Right lobe of liver (tissue), 6 donors: ENCODE results near the gene DNAH17. TPM values are rescaled to one million over a fixed set of nuclear protein-coding genes. Genes with fewer than 3 reads are reported as not detected.
A peak's percentile ranks its signal among the peaks of the same experiment; 100 is the strongest.

Source experiments
- ATAC-seq, 4 donors: fragments of 200-7000 bp; cut with Tn5 transposase; one replicate each; pipeline ENCODE4 v1.9.1; 2020; ENCODE audit warnings: mild to moderate bottlenecking in 4 of 4, moderate library complexity in 4 of 4
- DNase-seq, 3 donors: peaks; one replicate each; pipeline ENCODE4 v3.0.0-alpha.2; 2020
- H3K27ac ChIP-seq, 3 donors: fragments of 200-600 bp; one replicate each; pipeline ENCODE4 v1.8.0; 2022
- H3K27me3 ChIP-seq, 2 donors: fragments of 200-600 bp; one replicate each; pipeline ENCODE4 v1.8.0; 2022
- H3K36me3 ChIP-seq, 4 donors: fragments of 200-600 bp; sonication (generic) in 1 of 4; one replicate each; pipeline versions ENCODE4 v1.5.1 to v1.8.0; 2017 to 2022; ENCODE audit warnings: control low read depth in 1 of 4
- H3K4me1 ChIP-seq, 4 donors: fragments of 200-600 bp; sonication (generic) in 1 of 4; one replicate each; pipeline versions ENCODE4 v1.5.1 to v1.8.0; 2017 to 2022; ENCODE audit warnings: control low read depth in 1 of 4
- H3K4me3 ChIP-seq, 3 donors: fragments of 200-600 bp; one replicate each; pipeline ENCODE4 v1.8.0; 2022
- H3K9me3 ChIP-seq, 4 donors: fragments of 200-600 bp; sonication (generic) in 1 of 4; one replicate each; pipeline versions ENCODE4 v1.5.1 to v1.8.0; 2017 to 2022; ENCODE audit warnings: control low read depth in 1 of 4
- POLR2A ChIP-seq: fragments of 450-650 bp; IDR thresholded peaks from one replicate; pipeline ENCODE4 v1.6.1; 2017; ENCODE audit warnings: antibody characterized with exemption, mild to moderate bottlenecking
- WGBS: methylation state at CpG from one replicate; pipeline ENCODE4 v1.1.6; 2018; ENCODE audit warnings: low coverage, low lambda C conversion rate; ENCODE audit not compliant: insufficient coverage; ENCODE audit errors: missing lambda C conversion rate; 5-methylcytosine and 5-hydroxymethylcytosine counted together
- intact Hi-C, 2 donors: fragments of 100-400 bp; cut with DNase I; formaldehyde crosslinking; loops; one replicate each; pipeline versions ENCODE4 v1.11.2 to v1.14.1; 2022
- total RNA-seq, 6 experiments: library from RNA; depleted of rRNA in 2 of 6; stranded (reverse); fragments of >200 nt in 2 of 6; fragmentation: NEBNext Ultra II Directional in 3 of 6; extraction: Animal tissue kit (Norgen Biotek cat#: 25700) in 3 of 6; gene quantifications; one replicate each; pipeline versions ENCODE4 v1.1.0 to v1.2.4, GENCODE V29; 2016 to 2023
- TF ChIP-seq, protein P1 (sequence below), 4 donors: fragments of 200-600 bp in 3 of 4; fragments of 450-650 bp in 1 of 4; IDR thresholded peaks; one replicate each; pipeline versions ENCODE4 v1.5.1 to v1.8.0; 2016 to 2022; ENCODE audit warnings: antibody characterized with exemption in 4 of 4, mild to moderate bottlenecking in 2 of 4
- donor health status: DM: no; HTN: yes; CAD: no.
- donor health status: DM: no; HTN: no; CAD: no.
- donor health status: DM: no; HTN: no; CAD: no.
- donor health status: DM: no; HTN: yes; CAD: no.
- donor health status: DM: no; HTN: yes; CAD: no.

Gene DNAH17
- total RNA-seq, 6 experiments from 2014 or later, result 0.04 TPM; not detected in 5

DNA sequence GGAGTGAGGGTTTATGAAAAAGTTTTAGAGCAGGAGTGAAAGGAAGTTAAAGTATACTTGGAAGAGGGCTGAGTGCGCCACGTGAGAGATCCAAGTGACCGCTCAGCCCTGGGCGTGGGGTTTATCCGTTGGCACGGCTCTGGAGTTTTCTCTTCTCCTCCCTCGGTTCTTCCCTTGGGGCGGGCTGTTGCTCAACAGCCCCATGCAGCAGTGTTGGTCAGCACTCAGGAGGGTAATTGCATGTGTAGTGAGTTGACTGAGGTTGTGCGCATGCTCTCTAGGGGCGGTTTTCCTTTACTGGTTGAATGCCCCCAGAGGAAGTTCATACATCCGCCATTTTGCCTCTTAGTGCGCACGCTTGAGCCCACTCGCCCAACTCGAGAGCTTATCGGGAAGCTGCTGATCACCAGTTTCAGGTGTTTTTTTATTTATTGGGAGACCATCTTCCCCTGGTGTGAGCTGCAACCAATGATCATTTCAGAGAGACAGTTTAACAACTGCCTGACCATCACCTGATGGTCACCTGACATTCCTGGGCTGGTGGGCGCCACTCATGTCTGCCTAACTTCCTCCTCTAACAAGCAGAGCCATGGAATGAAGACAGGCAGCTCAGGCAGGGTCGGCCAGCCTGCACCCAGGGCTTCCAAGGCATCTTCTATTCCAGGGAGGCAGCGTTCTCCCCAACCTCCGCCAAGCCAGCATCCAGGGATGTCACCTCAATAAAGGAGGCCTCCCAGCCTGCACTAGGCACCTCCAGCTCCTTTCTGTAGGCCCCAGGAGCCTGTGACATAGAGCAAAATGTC, 41.3 kb upstream of the DNAH17 start:
- no peak overlapping the region for H3K4me3 ChIP-seq
- no peaks in the 10 kb centered on the region for H3K36me3 ChIP-seq
- no peaks in the 10 kb centered on the region for H3K9me3 ChIP-seq
- ATAC-seq (peak in 1 of 4 donors; percentile 20), DNase-seq (no peak)
- H3K27me3 ChIP-seq, result no peaks in the 10 kb centered on the region
- 90% methylated on average over 7 of the region's 20 CpGs for WGBS
- H3K4me1 ChIP-seq, result no peaks in the 10 kb centered on the region
- intact Hi-C loops, result no loop called here
- TF ChIP-seq POLR2A, result no peak
- TF ChIP-seq, protein P1, sequence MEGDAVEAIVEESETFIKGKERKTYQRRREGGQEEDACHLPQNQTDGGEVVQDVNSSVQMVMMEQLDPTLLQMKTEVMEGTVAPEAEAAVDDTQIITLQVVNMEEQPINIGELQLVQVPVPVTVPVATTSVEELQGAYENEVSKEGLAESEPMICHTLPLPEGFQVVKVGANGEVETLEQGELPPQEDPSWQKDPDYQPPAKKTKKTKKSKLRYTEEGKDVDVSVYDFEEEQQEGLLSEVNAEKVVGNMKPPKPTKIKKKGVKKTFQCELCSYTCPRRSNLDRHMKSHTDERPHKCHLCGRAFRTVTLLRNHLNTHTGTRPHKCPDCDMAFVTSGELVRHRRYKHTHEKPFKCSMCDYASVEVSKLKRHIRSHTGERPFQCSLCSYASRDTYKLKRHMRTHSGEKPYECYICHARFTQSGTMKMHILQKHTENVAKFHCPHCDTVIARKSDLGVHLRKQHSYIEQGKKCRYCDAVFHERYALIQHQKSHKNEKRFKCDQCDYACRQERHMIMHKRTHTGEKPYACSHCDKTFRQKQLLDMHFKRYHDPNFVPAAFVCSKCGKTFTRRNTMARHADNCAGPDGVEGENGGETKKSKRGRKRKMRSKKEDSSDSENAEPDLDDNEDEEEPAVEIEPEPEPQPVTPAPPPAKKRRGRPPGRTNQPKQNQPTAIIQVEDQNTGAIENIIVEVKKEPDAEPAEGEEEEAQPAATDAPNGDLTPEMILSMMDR (IDR thresholded peaks at IDR 0.05), result no peak
- H3K27ac ChIP-seq, result no peak overlapping the region

DNA sequence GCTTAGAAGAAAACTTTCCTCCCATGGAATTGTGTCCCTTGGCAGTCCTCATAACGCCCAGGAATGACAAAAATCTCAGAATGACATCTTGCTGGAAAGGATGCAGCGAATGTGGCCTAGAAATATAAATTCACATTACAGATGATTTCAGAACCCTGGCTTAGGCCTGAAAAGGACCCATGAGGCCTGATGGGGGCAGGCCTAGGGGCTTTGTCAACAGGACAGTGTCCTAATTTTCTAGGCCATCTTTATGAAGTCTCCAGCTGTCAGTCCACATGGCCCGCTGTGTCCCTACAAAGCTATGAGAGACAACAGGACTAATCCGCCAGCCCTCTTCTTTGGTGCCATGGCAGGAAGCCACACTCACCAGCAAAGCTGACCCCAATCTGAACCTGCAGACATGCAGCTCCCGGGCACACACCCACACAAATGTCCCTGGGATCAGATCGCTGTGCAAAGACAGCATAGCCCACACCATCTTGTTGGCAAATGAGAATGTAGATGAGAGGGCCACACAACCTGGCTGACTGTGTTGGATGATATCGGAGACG, 40.4 kb upstream of the DNAH17 start:
- 72% methylated on average over 4 of the region's 8 CpGs for WGBS
- TF ChIP-seq, protein P1 (IDR thresholded peaks at IDR 0.05), result no peak
- no peak for TF ChIP-seq POLR2A
- ATAC-seq, result no peak
- Histone ChIP-seq H3K4me3 (no peak overlapping the region), H3K4me1 (no peaks in the 10 kb centered on the region), H3K27me3 (no peaks in the 10 kb centered on the region), H3K36me3 (no peaks in the 10 kb centered on the region), H3K9me3 (no peaks in the 10 kb centered on the region), H3K27ac (no peak overlapping the region)
- intact Hi-C loops, result no loop called here
- no peak for DNase-seq

DNA sequence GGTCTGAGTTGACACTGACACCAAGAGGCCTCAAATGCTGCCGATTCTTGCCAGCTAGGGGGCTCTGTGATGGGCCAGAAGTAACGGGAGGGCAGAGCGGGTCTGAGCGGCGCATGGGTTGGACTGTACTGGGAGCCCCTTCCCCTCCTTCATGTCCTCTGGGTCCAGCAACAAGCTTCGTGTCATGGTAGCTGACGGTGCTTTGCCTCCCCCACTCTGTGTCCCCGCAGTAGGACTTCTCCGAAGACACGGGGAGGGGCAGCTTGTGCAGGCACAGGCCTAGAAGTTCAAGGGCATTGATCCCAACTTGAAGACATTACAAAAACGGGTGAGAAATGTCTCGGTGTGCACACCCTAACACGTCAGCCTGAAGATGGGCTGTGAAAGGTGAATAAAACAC, 39.8 kb upstream of the DNAH17 start:
- H3K4me3 ChIP-seq, result no peak overlapping the region
- H3K27me3 ChIP-seq, result no peaks in the 10 kb centered on the region
- TF ChIP-seq POLR2A, result no peak
- TF ChIP-seq, protein P1 (IDR thresholded peaks at IDR 0.05), result no peak
- 60% methylated on average over 7 of the region's 13 CpGs for WGBS
- intact Hi-C loops, result no loop called here
- DNase-seq (no peak), ATAC-seq (peak in 1 of 4 donors; percentile 24)
- no peaks in the 10 kb centered on the region for H3K9me3 ChIP-seq
- H3K36me3 ChIP-seq, result no peaks in the 10 kb centered on the region
- no peaks in the 10 kb centered on the region for H3K4me1 ChIP-seq
- H3K27ac ChIP-seq, result no peak overlapping the region

DNA sequence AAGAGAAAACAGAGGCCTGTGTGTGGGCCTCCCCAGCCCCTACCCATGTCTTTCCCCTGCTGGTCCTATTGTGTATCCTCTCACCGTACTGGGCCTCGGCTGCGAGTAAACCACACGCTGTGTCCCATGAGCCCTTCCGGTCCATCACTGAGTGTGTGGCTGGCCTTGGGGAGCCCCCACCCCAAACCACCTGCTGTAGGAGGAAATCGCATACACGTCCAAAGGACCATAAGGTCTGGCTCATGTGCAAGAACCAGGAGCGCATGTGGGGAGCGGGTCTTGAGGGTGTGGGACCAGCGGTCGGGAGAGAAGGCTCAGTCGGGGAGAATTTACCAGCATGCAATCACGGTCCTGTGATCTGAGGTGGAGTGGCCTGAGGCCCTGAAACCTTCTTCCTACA, 38.4 kb upstream of the DNAH17 start:
- H3K4me3 ChIP-seq, result no peak overlapping the region
- H3K27me3 ChIP-seq, result no peaks in the 10 kb centered on the region
- TF ChIP-seq POLR2A, result no peak
- TF ChIP-seq, protein P1 (IDR thresholded peaks at IDR 0.05), result no peak
- no peaks in the 10 kb centered on the region for H3K9me3 ChIP-seq
- ATAC-seq (no peak), DNase-seq (no peak)
- H3K36me3 ChIP-seq, result no peaks in the 10 kb centered on the region
- no peaks in the 10 kb centered on the region for H3K4me1 ChIP-seq
- no peak overlapping the region for H3K27ac ChIP-seq
- WGBS, result 96% methylated on average over 12 of the region's 13 CpGs
- intact Hi-C loops, result no loop called here
